Brain microvascular endothelial cell (primary cell): Measurements from ENCODE around the gene CERS4.
"Not testable (repeated sequence)": the region's sequence is repeated elsewhere in the genome, so short reads cannot be mapped to it uniquely, and the experiment has no call there.

Experiments used
- DNase-seq: peaks from one replicate; pipeline ENCODE4 v3.0.0-alpha.2; 2020
- H3K27ac ChIP-seq: fragments of 250-450 bp; sonication (Bioruptor Pico); 2 replicates; pipeline ENCODE4 v1.5.1; 2020; ENCODE audit warnings: mild to moderate bottlenecking, moderate library complexity
- H3K27me3 ChIP-seq: fragments of 250-450 bp; sonication (Bioruptor Pico); replicated peaks from 2 replicates; pipeline ENCODE4 v1.5.1; 2020; ENCODE audit warnings: mild to moderate bottlenecking
- H3K36me3 ChIP-seq: fragments of 250-450 bp; sonication (Bioruptor Pico); replicated peaks from 2 replicates; pipeline ENCODE4 v1.5.1; 2020; ENCODE audit warnings: mild to moderate bottlenecking
- H3K4me3 ChIP-seq: 2 replicates; pipeline ENCODE4 v1.5.1; 2011; ENCODE audit warnings: low read depth, mild to moderate bottlenecking, control low read depth, low read length, moderate library complexity
- in situ Hi-C: cut with HindIII; loops from 2 replicates; pipeline ENCODE4 v1.10.0; 2017; ENCODE audit warnings: low sequenced_read_pairs, low pct_ligation_motif_present
- TF ChIP-seq, protein P1 (sequence below): IDR thresholded peaks from 2 replicates; pipeline ENCODE4 v1.5.1; 2011; ENCODE audit warnings: low read depth, mild to moderate bottlenecking, moderate library complexity, low read length, control low read depth, inconsistent platforms; ENCODE audit errors: missing control alignments

CERS4 gene

DNA sequence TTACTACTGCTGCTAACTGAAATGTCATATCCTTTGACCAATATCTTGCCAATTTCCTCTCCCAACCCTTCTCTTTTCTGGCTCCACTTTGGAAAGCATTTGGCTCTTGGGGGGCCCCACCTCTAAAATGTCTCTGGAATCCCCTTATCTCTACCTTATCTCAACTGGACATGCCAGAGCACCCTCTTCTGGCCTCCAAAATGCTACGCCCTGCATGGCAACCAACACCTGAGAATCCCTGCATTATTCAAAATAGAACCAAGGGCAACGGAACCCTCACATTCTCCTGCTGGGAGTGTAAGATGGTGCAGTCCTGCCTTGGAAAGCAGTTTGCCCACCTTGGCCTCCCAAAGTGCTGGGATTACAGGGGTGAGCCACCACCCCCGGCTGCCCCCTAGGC, 35.3 kb downstream of the CERS4 start:
- in situ Hi-C loops, result no loop called here
- TF ChIP-seq, protein P1, sequence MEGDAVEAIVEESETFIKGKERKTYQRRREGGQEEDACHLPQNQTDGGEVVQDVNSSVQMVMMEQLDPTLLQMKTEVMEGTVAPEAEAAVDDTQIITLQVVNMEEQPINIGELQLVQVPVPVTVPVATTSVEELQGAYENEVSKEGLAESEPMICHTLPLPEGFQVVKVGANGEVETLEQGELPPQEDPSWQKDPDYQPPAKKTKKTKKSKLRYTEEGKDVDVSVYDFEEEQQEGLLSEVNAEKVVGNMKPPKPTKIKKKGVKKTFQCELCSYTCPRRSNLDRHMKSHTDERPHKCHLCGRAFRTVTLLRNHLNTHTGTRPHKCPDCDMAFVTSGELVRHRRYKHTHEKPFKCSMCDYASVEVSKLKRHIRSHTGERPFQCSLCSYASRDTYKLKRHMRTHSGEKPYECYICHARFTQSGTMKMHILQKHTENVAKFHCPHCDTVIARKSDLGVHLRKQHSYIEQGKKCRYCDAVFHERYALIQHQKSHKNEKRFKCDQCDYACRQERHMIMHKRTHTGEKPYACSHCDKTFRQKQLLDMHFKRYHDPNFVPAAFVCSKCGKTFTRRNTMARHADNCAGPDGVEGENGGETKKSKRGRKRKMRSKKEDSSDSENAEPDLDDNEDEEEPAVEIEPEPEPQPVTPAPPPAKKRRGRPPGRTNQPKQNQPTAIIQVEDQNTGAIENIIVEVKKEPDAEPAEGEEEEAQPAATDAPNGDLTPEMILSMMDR, result no peak
- no peak for DNase-seq

DNA sequence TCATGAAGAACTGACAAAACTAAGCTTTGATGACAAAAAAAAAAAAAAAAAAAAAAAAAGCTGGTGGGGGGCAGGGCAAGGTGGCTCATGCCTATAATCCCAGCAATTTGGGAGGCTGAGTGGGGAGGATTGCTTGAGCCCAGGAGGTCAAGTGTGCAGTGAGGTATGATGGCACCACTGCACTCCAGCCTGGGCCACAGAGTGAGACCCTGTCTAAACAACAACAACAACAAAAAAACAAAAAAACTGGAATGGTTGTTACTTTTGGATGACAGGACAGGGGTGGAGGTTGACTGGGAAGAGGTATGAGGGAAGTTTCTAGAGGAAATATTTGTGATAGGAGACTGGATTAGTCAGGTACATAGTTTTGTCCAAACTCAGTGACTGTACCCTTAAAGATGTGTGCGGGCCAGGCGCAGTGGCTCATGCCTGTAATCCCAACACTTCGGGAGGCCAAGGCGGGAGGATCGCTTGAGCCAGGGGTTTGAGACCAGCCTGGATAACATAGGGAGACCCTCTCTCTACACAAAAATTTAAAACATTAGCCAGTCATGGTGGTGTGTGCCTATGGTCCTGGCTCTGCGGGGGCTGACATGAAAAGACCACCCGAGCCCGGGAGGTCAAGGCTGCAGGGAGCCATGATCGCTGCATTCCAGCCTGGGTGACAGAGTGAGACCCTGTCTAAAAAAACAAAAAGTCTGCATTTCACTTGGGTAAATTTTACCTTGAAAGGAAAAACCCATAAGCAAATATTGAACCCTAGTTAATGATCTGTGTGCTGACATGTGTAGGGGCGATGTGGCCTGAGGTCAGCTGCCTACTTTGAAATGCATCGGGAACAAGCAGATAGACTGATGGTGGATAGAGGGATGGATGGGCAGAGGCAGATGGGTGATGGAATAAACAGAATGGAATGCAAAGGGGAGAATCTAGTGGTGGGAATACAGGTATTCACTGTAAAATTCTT, 37.0 kb downstream of the CERS4 start:
- H3K27ac ChIP-seq, result no peak overlapping the region
- TF ChIP-seq, protein P1, result no peak
- H3K36me3 ChIP-seq, result no peaks in the 10 kb centered on the region
- H3K27me3 ChIP-seq, result no peaks in the 10 kb centered on the region
- in situ Hi-C loops, result no loop called here
- DNase-seq, result no peak
- no peak overlapping the region for H3K4me3 ChIP-seq

More for the DNA sequence above, 35.3 kb downstream of the CERS4 start:
- no peaks in the 10 kb centered on the region for H3K27me3 ChIP-seq
- no peaks in the 10 kb centered on the region for H3K36me3 ChIP-seq
- H3K4me3 ChIP-seq, result no peak overlapping the region
- H3K27ac ChIP-seq, result no peak overlapping the region

DNA sequence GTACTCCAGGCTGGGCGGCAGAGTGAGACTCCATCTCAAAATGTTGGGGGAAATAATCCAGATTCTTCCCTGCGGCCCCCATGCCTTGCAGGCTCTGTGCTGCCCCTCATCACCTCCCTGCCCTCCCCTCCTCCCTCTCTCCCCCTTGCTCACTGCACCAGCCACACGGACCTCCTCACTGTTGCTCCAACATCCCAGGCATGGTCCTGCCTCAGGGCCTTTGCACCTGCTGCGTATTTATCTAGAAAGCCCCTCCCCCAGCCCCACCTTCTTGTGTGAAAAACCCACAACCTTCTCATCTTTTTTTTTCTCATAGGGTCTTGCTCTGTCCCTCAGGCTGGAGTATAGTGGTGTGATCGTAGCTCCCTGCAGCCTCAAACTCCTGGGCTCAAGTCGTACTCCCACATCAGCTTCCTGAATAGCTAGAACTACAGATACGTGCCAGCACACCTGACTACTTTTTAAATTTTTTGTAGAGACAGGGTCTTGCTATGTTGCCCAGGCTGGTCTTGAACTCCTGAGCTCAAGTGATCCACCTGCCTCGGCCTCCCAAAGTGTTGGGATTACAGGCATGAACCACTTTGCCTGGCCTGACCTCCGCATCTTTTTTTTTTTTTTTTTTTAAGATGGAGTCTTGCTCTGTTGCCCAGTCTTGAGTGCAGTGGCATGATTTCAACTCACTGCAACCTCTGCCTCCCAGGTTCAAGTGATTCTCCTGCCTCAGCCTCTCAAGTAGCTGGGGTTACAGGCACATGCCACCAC, 38.1 kb downstream of the CERS4 start:
- H3K36me3 ChIP-seq, H3K27me3 ChIP-seq, in situ Hi-C loops, H3K4me3 ChIP-seq, H3K27ac ChIP-seq, DNase-seq: not testable (repeated sequence)

DNA sequence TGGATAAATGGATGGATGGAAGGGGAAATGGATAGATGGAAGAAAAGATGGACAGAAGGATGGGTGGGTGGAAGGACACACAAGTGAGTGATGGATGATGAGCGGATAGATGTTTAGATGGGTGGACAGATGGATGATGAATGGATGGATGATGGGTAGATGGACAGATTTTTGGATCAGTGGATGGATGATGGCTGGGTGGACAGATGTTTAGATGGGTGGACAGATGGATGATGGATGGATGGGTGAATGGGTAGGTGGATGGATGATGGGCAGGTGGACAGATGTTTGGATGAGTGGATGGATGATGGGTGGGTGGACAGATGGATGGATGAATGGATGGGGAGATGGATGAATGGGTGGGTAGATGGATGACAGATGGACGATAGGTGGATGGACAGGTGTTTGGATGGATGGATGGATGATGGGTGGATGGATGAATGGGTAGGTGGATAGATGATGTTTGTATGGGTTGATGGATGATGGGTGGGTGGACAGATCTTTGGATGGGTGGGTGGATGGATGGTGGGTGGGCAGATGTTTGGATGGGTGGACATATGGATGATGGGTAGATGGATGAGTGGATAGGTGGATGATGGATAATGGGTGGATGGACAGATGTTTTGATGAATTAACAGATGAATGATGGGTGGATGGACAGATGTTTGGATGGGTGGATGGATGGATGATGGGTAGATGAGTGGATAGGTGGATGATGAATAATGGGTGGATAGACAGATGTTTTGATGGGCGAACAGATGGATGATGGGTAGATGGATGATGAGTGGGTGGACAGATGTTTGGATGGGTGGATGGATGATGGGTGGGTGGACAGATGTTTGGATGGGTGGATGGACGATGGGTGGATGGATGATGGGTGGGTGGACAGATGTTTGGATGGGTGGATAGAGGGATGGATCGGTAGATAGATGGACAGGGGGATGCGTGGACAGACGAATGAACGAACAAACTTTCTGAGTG, 39.5 kb downstream of the CERS4 start:
- TF ChIP-seq, protein P1, result no peak
- Histone ChIP-seq H3K36me3 (no peaks in the 10 kb centered on the region), H3K4me3 (no peak overlapping the region), H3K27me3 (no peaks in the 10 kb centered on the region), H3K27ac (no peak overlapping the region)
- no peak for DNase-seq
- in situ Hi-C loops, result no loop called here

DNA sequence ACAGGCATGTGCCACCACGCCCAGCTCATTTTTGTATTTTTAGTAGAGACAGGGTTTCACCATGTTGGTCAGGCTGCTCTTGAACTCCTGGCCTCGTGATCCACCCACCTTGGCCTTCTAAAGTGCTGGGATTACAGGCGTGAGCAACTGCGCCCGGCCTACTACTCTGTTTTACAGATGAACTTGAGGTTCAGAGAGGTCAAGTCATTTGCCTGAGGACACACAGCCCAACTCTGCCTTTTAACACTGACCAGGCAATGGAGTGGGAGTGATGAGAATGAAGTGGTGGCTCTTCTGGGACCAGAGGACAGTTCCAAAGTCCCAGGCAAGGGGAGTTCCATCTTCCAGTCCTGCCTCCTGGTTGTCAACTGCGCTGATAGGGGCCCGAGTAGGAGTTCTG, 41.4 kb downstream of the CERS4 start:
- TF ChIP-seq, protein P1, result no peak
- H3K27me3 ChIP-seq, result no peaks in the 10 kb centered on the region
- in situ Hi-C loops, result no loop called here
- no peaks in the 10 kb centered on the region for H3K36me3 ChIP-seq
- no peak for DNase-seq
- H3K27ac ChIP-seq, result no peak overlapping the region
- no peak overlapping the region for H3K4me3 ChIP-seq
